ENCODE measurements around the gene HADHB. TPM values are rescaled to one million over a fixed set of nuclear protein-coding genes. Genes with fewer than 3 reads are reported as not detected.

The HADHB gene
- total RNA-seq, 1 experiment from 2014 or later: 101 TPM

- DNase-seq (ENCODE audit: low spot score): no peak
- Histone ChIP-seq H3K4me1 (ENCODE audit: insufficient read depth, low read length, poor library complexity, severe bottlenecking) (no peaks in the 10 kb centered on the region), H3K27ac (ENCODE audit: low read depth, low read length, poor library complexity, severe bottlenecking) (no peak overlapping the region), H3K4me3 (ENCODE audit: low read depth, low read length, poor library complexity, severe bottlenecking) (no peak overlapping the region), H3K27me3 (replicated peaks; ENCODE audit: insufficient read depth, low read depth, low read length, poor library complexity) (no peaks in the 10 kb centered on the region), H3K9me3 (ENCODE audit: low read depth, low read length, poor library complexity, severe bottlenecking) (no peaks in the 10 kb centered on the region), H3K36me3 (ENCODE audit: insufficient read depth, low read length, poor library complexity, severe bottlenecking) (no peaks in the 10 kb centered on the region)
- BruUV-seq (replicated peaks): no TSS peak
- ChIA-PET POLR2A (ENCODE audit: low non-redundant PET) (no interaction called here), CTCF (interaction anchor here (0.5 kb wide), 1 partner anchor 633 kb away, joined by 3 read pairs; no protein-coding TSS in a partner anchor)
- no peak for TF ChIP-seq CTCF (conservative IDR thresholded peaks at IDR 0.05; ENCODE audit: low read depth, low read length)
- no peak for TF ChIP-seq EZH2 (IDR thresholded peaks at IDR 0.05; ENCODE audit: borderline replicate concordance, low read depth, low read length, poor library complexity, severe bottlenecking)
- intact Hi-C loops (cut with micrococcal nuclease; ENCODE audit: unreplicated experiment): no loop called here
Measured at GRCh38 chr2:26309921-26310320, 65.2 kb downstream of the HADHB start.

GRCh38 chr2:26312471-26312870 lies 67.7 kb downstream of the HADHB start:
- H3K36me3 ChIP-seq (ENCODE audit: insufficient read depth, low read length, poor library complexity, severe bottlenecking): no peaks in the 10 kb centered on the region
- POLR2A ChIA-PET (ENCODE audit: low non-redundant PET): no interaction called here
- H3K4me3 ChIP-seq (ENCODE audit: low read depth, low read length, poor library complexity, severe bottlenecking): no peak overlapping the region
- H3K27me3 ChIP-seq (replicated peaks; ENCODE audit: insufficient read depth, low read depth, low read length, poor library complexity): no peaks in the 10 kb centered on the region
- CTCF ChIA-PET: no interaction called here
- H3K27ac ChIP-seq (ENCODE audit: low read depth, low read length, poor library complexity, severe bottlenecking): no peak overlapping the region
- H3K9me3 ChIP-seq (ENCODE audit: low read depth, low read length, poor library complexity, severe bottlenecking): no peaks in the 10 kb centered on the region
- TF ChIP-seq CTCF (conservative IDR thresholded peaks at IDR 0.05; ENCODE audit: low read depth, low read length): no peak
- no peak for TF ChIP-seq EZH2 (IDR thresholded peaks at IDR 0.05; ENCODE audit: borderline replicate concordance, low read depth, low read length, poor library complexity, severe bottlenecking)
- BruUV-seq (replicated peaks): no TSS peak
- no peaks in the 10 kb centered on the region for H3K4me1 ChIP-seq (ENCODE audit: insufficient read depth, low read length, poor library complexity, severe bottlenecking)
- intact Hi-C loops (cut with micrococcal nuclease; ENCODE audit: unreplicated experiment): no loop called here
- no peak for DNase-seq (ENCODE audit: low spot score)

- ChIA-PET CTCF (no interaction called here), POLR2A (ENCODE audit: low non-redundant PET) (no interaction called here)
- no peak for DNase-seq (ENCODE audit: low spot score)
- BruUV-seq (replicated peaks): no TSS peak
- H3K4me3 ChIP-seq (ENCODE audit: low read depth, low read length, poor library complexity, severe bottlenecking): no peak overlapping the region
- no peaks in the 10 kb centered on the region for H3K27me3 ChIP-seq (replicated peaks; ENCODE audit: insufficient read depth, low read depth, low read length, poor library complexity)
- no peaks in the 10 kb centered on the region for H3K36me3 ChIP-seq (ENCODE audit: insufficient read depth, low read length, poor library complexity, severe bottlenecking)
- no peak overlapping the region for H3K27ac ChIP-seq (ENCODE audit: low read depth, low read length, poor library complexity, severe bottlenecking)
- no peaks in the 10 kb centered on the region for H3K4me1 ChIP-seq (ENCODE audit: insufficient read depth, low read length, poor library complexity, severe bottlenecking)
- TF ChIP-seq EZH2 (IDR thresholded peaks at IDR 0.05; ENCODE audit: borderline replicate concordance, low read depth, low read length, poor library complexity, severe bottlenecking): no peak
- no peaks in the 10 kb centered on the region for H3K9me3 ChIP-seq (ENCODE audit: low read depth, low read length, poor library complexity, severe bottlenecking)
- intact Hi-C loops (cut with micrococcal nuclease; ENCODE audit: unreplicated experiment): no loop called here
Measured at GRCh38 chr2:26313446-26313845, 68.7 kb downstream of the HADHB start.

GRCh38 chr2:26314243-26314642 lies 69.5 kb downstream of the HADHB start:
- intact Hi-C loops (cut with micrococcal nuclease; ENCODE audit: unreplicated experiment): no loop called here
- Histone ChIP-seq H3K4me1 (ENCODE audit: insufficient read depth, low read length, poor library complexity, severe bottlenecking) (peaks cover 4% of the 10 kb centered on the region), H3K27me3 (replicated peaks; ENCODE audit: insufficient read depth, low read depth, low read length, poor library complexity) (no peaks in the 10 kb centered on the region), H3K27ac (ENCODE audit: low read depth, low read length, poor library complexity, severe bottlenecking) (no peak overlapping the region), H3K36me3 (ENCODE audit: insufficient read depth, low read length, poor library complexity, severe bottlenecking) (no peaks in the 10 kb centered on the region), H3K9me3 (ENCODE audit: low read depth, low read length, poor library complexity, severe bottlenecking) (no peaks in the 10 kb centered on the region), H3K4me3 (ENCODE audit: low read depth, low read length, poor library complexity, severe bottlenecking) (no peak overlapping the region)
- ChIA-PET CTCF (no interaction called here), POLR2A (ENCODE audit: low non-redundant PET) (no interaction called here)
- TF ChIP-seq EZH2 (IDR thresholded peaks at IDR 0.05; ENCODE audit: borderline replicate concordance, low read depth, low read length, poor library complexity, severe bottlenecking) (no peak), CTCF (conservative IDR thresholded peaks at IDR 0.05; ENCODE audit: low read depth, low read length) (no peak)
- BruUV-seq (replicated peaks): no TSS peak
- no peak for DNase-seq (ENCODE audit: low spot score)
